ENCODE results near the gene TRIM71. TPM values are rescaled to one million over a fixed set of nuclear protein-coding genes. Genes with fewer than 3 reads are reported as not detected.

Gene TRIM71
- total RNA-seq, 1 donor from 2014 or later = 2.5 TPM

DNA sequence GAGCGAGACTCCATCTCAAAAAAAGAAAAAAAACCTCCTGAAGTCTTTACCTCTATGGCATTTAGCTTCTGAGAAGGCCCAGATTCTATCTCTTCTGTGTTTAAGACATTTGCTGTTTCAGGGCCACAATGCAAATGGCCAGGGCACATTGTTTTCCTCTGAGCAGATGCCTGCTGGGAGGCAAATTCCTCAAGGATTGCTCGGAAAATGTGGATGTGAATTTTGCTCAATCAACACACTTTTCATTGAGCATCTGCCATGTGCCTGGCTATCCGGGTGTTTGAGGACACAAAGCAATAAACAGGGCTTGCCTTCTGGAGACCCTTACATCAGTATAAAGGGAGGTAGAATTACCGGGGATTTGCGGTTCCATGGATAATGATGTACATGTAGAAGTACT is 20.0 kb downstream of the TRIM71 start:
- intact Hi-C loops (cut with DNase I) = no loop called here
- Histone ChIP-seq H3K27me3 (ENCODE audit: low read depth) (no peaks in the 10 kb centered on the region), H3K4me3 (no peak overlapping the region), H3K9me3 (no peaks in the 10 kb centered on the region), H3K27ac (no peak overlapping the region), H3K36me3 (no peaks in the 10 kb centered on the region), H3K4me1 (peaks cover 16% of the 10 kb centered on the region)
- ATAC-seq = no peak
- no peak for DNase-seq
- TF ChIP-seq, protein P1, sequence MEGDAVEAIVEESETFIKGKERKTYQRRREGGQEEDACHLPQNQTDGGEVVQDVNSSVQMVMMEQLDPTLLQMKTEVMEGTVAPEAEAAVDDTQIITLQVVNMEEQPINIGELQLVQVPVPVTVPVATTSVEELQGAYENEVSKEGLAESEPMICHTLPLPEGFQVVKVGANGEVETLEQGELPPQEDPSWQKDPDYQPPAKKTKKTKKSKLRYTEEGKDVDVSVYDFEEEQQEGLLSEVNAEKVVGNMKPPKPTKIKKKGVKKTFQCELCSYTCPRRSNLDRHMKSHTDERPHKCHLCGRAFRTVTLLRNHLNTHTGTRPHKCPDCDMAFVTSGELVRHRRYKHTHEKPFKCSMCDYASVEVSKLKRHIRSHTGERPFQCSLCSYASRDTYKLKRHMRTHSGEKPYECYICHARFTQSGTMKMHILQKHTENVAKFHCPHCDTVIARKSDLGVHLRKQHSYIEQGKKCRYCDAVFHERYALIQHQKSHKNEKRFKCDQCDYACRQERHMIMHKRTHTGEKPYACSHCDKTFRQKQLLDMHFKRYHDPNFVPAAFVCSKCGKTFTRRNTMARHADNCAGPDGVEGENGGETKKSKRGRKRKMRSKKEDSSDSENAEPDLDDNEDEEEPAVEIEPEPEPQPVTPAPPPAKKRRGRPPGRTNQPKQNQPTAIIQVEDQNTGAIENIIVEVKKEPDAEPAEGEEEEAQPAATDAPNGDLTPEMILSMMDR (IDR thresholded peaks at IDR 0.05) = no peak

GRCh38 chr3:32839714-32840085 is 21.9 kb downstream of the TRIM71 start:
- ATAC-seq (peak; percentile 69 to 73), DNase-seq (no peak)
- Histone ChIP-seq H3K4me3 (no peak overlapping the region), H3K27me3 (ENCODE audit: low read depth) (no peaks in the 10 kb centered on the region), H3K27ac (no peak overlapping the region), H3K9me3 (no peaks in the 10 kb centered on the region), H3K36me3 (no peaks in the 10 kb centered on the region), H3K4me1 (peaks cover 19% of the 10 kb centered on the region)
- intact Hi-C loops (cut with DNase I) = no loop called here
- TF ChIP-seq, protein P1 (IDR thresholded peaks at IDR 0.05) = no peak

- Histone ChIP-seq H3K36me3 (no peaks in the 10 kb centered on the region), H3K27ac (no peak overlapping the region), H3K9me3 (no peaks in the 10 kb centered on the region), H3K4me1 (peaks cover 19% of the 10 kb centered on the region), H3K4me3 (no peak overlapping the region), H3K27me3 (ENCODE audit: low read depth) (no peaks in the 10 kb centered on the region)
- TF ChIP-seq, protein P1 (IDR thresholded peaks at IDR 0.05) = no peak
- no peak for DNase-seq
- intact Hi-C loops (cut with DNase I) = no loop called here
- ATAC-seq = no peak
Measured at GRCh38 chr3:32840086-32840841, 22.5 kb downstream of the TRIM71 start.

DNA sequence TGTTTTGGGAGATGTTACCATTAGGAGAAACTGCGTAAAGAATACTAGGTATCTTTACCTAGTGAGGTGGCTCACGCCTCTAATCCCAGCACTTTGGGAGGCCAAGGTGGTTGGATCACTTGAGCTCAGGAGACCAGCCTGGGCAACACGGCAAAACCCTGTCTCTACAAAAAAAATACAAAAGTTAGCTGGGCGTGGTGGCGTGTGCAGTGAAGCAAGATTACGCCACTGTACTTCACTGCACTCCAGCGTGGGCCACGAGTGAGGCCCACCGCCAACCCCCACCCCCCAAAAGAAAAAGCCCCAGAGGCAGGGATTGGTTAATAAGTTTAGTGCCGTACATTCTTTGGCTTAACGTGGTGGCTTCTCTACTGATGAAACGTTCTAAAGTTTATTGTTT is 23.5 kb downstream of the TRIM71 start:
- ATAC-seq (peak; percentile 43 to 54), DNase-seq (no peak)
- no peaks in the 10 kb centered on the region for H3K36me3 ChIP-seq
- H3K4me1 ChIP-seq = peaks cover 19% of the 10 kb centered on the region
- no peak overlapping the region for H3K4me3 ChIP-seq
- intact Hi-C loops (cut with DNase I) = no loop called here
- TF ChIP-seq, protein P1 (IDR thresholded peaks at IDR 0.05) = no peak
- H3K27me3 ChIP-seq (ENCODE audit: low read depth) = no peaks in the 10 kb centered on the region
- no peak overlapping the region for H3K27ac ChIP-seq
- H3K9me3 ChIP-seq = no peaks in the 10 kb centered on the region

DNA sequence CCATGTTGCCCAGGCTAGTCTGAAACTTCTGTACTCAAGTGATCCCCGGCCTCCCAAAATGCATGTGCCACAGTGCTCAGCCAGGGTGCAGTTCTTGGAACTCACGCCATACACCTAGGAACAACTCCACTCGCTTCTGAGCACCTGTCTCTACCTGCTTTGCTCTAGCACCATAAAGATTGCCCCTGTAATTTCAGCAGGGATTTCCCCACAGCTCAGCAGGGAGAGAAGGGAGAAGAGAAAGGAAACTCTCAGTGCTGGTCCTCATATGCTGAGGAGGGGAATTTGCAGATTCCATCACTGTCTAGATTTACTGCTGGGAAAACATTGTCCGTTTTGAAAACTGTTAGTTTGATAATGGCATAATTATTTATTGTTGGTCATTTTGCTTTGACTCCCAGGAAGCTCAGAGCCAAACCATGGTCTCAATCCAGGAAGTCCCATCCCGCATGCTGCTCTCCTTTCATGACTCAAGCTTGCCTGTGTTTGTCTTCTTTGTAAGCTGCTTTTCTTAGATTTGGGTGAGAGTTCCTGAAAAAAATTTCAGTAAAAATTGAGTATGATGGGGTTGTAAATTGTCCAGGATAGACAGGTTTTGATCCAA is 24.2 kb downstream of the TRIM71 start:
- TF ChIP-seq, protein P1 (IDR thresholded peaks at IDR 0.05) = no peak
- Histone ChIP-seq H3K4me3 (no peak overlapping the region), H3K27me3 (ENCODE audit: low read depth) (no peaks in the 10 kb centered on the region), H3K4me1 (peaks cover 19% of the 10 kb centered on the region), H3K9me3 (no peaks in the 10 kb centered on the region), H3K36me3 (no peaks in the 10 kb centered on the region), H3K27ac (no peak overlapping the region)
- intact Hi-C loops (cut with DNase I) = no loop called here
- ATAC-seq (peak in 1 of 2 donors; percentile 52), DNase-seq (no peak)

All from lower lobe of right lung (tissue), 2 donors.